Measurements from ENCODE around the gene PROS1. TPM values are rescaled to one million over a fixed set of nuclear protein-coding genes. Genes with fewer than 3 reads are reported as not detected.

Gene PROS1
- total RNA-seq, 1 experiment from 2014 or later = 1.3 TPM

DNA sequence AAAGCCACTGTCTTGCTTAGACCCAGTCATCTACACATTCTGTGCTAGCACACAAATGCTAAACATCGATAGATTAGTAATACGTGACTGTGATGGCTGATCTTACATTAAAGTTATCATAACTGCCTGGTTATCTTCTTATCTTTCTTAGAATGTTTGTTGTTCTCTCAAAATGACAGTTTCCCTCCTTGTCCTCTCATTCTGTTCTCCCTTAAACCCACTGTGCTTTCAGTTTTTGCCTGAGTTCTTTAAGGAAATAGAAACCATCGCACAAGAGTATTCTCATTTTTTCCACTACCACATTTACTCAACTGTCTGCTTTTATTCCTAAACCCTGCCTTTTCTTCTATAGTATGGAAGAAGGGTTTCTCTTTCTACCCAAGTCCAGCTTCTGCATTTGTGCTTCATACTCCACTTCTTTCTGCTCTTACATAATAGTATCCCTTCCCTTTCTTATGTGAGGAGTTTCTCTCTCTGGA lies 37.6 kb upstream of the PROS1 start:
- no peak overlapping the region for H2BK120ac ChIP-seq (ENCODE audit: low read depth, low read length, poor library complexity, severe bottlenecking)
- no peak overlapping the region for H3K14ac ChIP-seq (ENCODE audit: insufficient read depth, low read length)
- H3T11ph ChIP-seq (ENCODE audit: low read length) = no peak overlapping the region
- no peak overlapping the region for H3K9ac ChIP-seq (ENCODE audit: extremely low read depth, insufficient read length, low read length)
- no peak overlapping the region for H4K5ac ChIP-seq (ENCODE audit: insufficient read length, low read depth, low read length)
- H4K91ac ChIP-seq (ENCODE audit: insufficient read length, low read depth, low read length) = no peak overlapping the region
- peaks cover 0 to 4% (median 2%) of the 10 kb centered on the region in 3 experiments; a peak in 1 of 7 replicates for H3K36me3 Mint-ChIP-seq (ENCODE audit: insufficient read depth in 1 of 3, low read depth in 3 of 3)
- no peak overlapping the region for H3K4me2 ChIP-seq (ENCODE audit: insufficient read depth, insufficient read length, low read length)
- no peaks in the 10 kb centered on the region for H3K9me3 Mint-ChIP-seq
- no CpG with 5 or more reads among the region's 3 CpGs for WGBS (ENCODE audit: extremely low coverage, insufficient read length, low lambda C conversion rate)
- no peak overlapping the region for H2BK20ac ChIP-seq (ENCODE audit: low read depth, low read length, poor library complexity, severe bottlenecking)
- no peak overlapping the region for H2BK5ac ChIP-seq (ENCODE audit: insufficient read length, low read length)
- H4K20me1 ChIP-seq (ENCODE audit: control insufficient read depth, insufficient read depth, insufficient read length) = no peaks in the 10 kb centered on the region
- no peak overlapping the region for H2BK15ac ChIP-seq (ENCODE audit: low read depth, low read length)
- H4K8ac ChIP-seq (replicated peaks; ENCODE audit: insufficient read length, low read depth, low read length) = no peak overlapping the region
- H3K9me3 ChIP-seq (ENCODE audit: control insufficient read depth, low read depth, low read length) = no peaks in the 10 kb centered on the region
- no peak overlapping the region for H3K27ac ChIP-seq (ENCODE audit: insufficient read length, low read depth, low read length)
- no peak overlapping the region for H3K4me3 Mint-ChIP-seq
- no peak for DNase-seq
- no peak overlapping the region for H2AK5ac ChIP-seq (ENCODE audit: insufficient read length, low read length)
- no peak overlapping the region for H3K18ac ChIP-seq (ENCODE audit: insufficient read length, low read depth, low read length)
- H3K79me1 ChIP-seq (ENCODE audit: insufficient read depth, low read depth, low read length, poor library complexity, severe bottlenecking) = no peaks in the 10 kb centered on the region
- no peak overlapping the region for H3K23ac ChIP-seq (ENCODE audit: insufficient read length, low read depth, low read length)
- H3K27me3 ChIP-seq (ENCODE audit: insufficient read depth, low read length) = no peaks in the 10 kb centered on the region
- H3K56ac ChIP-seq (ENCODE audit: insufficient read length, low read depth, low read length) = no peak overlapping the region
- no peaks in the 10 kb centered on the region for H3K23me2 ChIP-seq (ENCODE audit: insufficient read length, low read depth, low read length, poor library complexity, severe bottlenecking)
- H3K27ac Mint-ChIP-seq = no peak overlapping the region; a peak in 1 of 7 replicates
- no peaks in the 10 kb centered on the region for H3K27me3 Mint-ChIP-seq (ENCODE audit: low read depth)
- H3K79me2 ChIP-seq (ENCODE audit: insufficient read depth, low read length) = no peaks in the 10 kb centered on the region
- no peaks in the 10 kb centered on the region for H3K4me1 ChIP-seq (ENCODE audit: insufficient read depth, low read length)
- no peaks in the 10 kb centered on the region for H3K4me1 Mint-ChIP-seq
- no peak overlapping the region for H2AFZ ChIP-seq (ENCODE audit: low read length)
- no peak overlapping the region for H3K4ac ChIP-seq (ENCODE audit: low read depth, low read length)
- H2BK12ac ChIP-seq (ENCODE audit: insufficient read length, low read depth, low read length) = no peak overlapping the region
- TF ChIP-seq, protein P1, sequence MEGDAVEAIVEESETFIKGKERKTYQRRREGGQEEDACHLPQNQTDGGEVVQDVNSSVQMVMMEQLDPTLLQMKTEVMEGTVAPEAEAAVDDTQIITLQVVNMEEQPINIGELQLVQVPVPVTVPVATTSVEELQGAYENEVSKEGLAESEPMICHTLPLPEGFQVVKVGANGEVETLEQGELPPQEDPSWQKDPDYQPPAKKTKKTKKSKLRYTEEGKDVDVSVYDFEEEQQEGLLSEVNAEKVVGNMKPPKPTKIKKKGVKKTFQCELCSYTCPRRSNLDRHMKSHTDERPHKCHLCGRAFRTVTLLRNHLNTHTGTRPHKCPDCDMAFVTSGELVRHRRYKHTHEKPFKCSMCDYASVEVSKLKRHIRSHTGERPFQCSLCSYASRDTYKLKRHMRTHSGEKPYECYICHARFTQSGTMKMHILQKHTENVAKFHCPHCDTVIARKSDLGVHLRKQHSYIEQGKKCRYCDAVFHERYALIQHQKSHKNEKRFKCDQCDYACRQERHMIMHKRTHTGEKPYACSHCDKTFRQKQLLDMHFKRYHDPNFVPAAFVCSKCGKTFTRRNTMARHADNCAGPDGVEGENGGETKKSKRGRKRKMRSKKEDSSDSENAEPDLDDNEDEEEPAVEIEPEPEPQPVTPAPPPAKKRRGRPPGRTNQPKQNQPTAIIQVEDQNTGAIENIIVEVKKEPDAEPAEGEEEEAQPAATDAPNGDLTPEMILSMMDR (conservative IDR thresholded peaks at IDR 0.05) = no peak

Data from H9 (cell line).